CD4-positive, alpha-beta T cell treated with Interleukin-12 subunit alpha and Interleukin-12 subunit beta, for 1 hour (primary cell): Measurements from ENCODE around the gene ESR2.
"Not testable (repeated sequence)": the region's sequence is repeated elsewhere in the genome, so short reads cannot be mapped to it uniquely, and the experiment has no call there.

Experiments used
- DNase-seq: peaks from one replicate; pipeline ENCODE4 v3.0.0-alpha.2; 2020

Gene ESR2

GRCh38 chr14:64123241-64123822 is 170.8 kb downstream of the ESR2 start:
- no peak for DNase-seq

GRCh38 chr14:64119980-64120379 is 174.2 kb downstream of the ESR2 start:
- DNase-seq: no peak

- DNase-seq: no peak
These were observed 174.7 kb downstream of the ESR2 start for GRCh38 chr14:64119500-64119899.

- DNase-seq: no peak
These were observed 175.3 kb downstream of the ESR2 start for GRCh38 chr14:64118892-64119291.

- not testable (repeated sequence) for DNase-seq
These were observed 175.8 kb downstream of the ESR2 start for GRCh38 chr14:64118403-64118742.

- DNase-seq: no peak
These were observed 176.3 kb downstream of the ESR2 start for GRCh38 chr14:64117671-64118402.

- no peak for DNase-seq
These were observed 178.8 kb downstream of the ESR2 start for GRCh38 chr14:64115401-64115800.

GRCh38 chr14:64114796-64115195 is 179.4 kb downstream of the ESR2 start:
- no peak for DNase-seq

- DNase-seq: no peak
These were observed 180.0 kb downstream of the ESR2 start for GRCh38 chr14:64114166-64114565.

- DNase-seq: no peak
These were observed 181.1 kb downstream of the ESR2 start for GRCh38 chr14:64112867-64113678.

- no peak for DNase-seq
These were observed 183.4 kb downstream of the ESR2 start for GRCh38 chr14:64110802-64111201.

- DNase-seq: no peak
These were observed 184.2 kb downstream of the ESR2 start for GRCh38 chr14:64109819-64110554.

GRCh38 chr14:64107438-64107837 is 186.7 kb downstream of the ESR2 start:
- DNase-seq: no peak

- DNase-seq: no peak
These were observed 196.1 kb downstream of the ESR2 start for GRCh38 chr14:64098120-64098519.

GRCh38 chr14:64095620-64096019 is 198.6 kb downstream of the ESR2 start:
- no peak for DNase-seq

- DNase-seq: no peak
These were observed 201.2 kb downstream of the ESR2 start for GRCh38 chr14:64092940-64093339.

GRCh38 chr14:64092338-64092737 is 201.8 kb downstream of the ESR2 start:
- no peak for DNase-seq

GRCh38 chr14:64091217-64091616 is 203.0 kb downstream of the ESR2 start:
- DNase-seq: no peak

- no peak for DNase-seq
These were observed 204.3 kb downstream of the ESR2 start for GRCh38 chr14:64089920-64090319.

- no peak for DNase-seq
These were observed 205.6 kb downstream of the ESR2 start for GRCh38 chr14:64088647-64088964.

GRCh38 chr14:64082837-64083236 is 211.3 kb downstream of the ESR2 start:
- DNase-seq: no peak

- no peak for DNase-seq
These were observed 212.9 kb downstream of the ESR2 start for GRCh38 chr14:64081174-64081746.

- no peak for DNase-seq
These were observed 213.7 kb downstream of the ESR2 start for GRCh38 chr14:64080452-64080851.
